ENCODE data around the gene PLAC1.

- TF ChIP-seq TAF1 (IDR thresholded peaks at IDR 0.05; ENCODE audit: low read depth) (no peak), EZH2 (IDR thresholded peaks at IDR 0.05; ENCODE audit: borderline replicate concordance, insufficient read depth, low read length, poor library complexity, severe bottlenecking) (no peak), EP300 (conservative IDR thresholded peaks at IDR 0.05; ENCODE audit: poor library complexity, severe bottlenecking) (no peak)
- TF ChIP-seq, protein P1, sequence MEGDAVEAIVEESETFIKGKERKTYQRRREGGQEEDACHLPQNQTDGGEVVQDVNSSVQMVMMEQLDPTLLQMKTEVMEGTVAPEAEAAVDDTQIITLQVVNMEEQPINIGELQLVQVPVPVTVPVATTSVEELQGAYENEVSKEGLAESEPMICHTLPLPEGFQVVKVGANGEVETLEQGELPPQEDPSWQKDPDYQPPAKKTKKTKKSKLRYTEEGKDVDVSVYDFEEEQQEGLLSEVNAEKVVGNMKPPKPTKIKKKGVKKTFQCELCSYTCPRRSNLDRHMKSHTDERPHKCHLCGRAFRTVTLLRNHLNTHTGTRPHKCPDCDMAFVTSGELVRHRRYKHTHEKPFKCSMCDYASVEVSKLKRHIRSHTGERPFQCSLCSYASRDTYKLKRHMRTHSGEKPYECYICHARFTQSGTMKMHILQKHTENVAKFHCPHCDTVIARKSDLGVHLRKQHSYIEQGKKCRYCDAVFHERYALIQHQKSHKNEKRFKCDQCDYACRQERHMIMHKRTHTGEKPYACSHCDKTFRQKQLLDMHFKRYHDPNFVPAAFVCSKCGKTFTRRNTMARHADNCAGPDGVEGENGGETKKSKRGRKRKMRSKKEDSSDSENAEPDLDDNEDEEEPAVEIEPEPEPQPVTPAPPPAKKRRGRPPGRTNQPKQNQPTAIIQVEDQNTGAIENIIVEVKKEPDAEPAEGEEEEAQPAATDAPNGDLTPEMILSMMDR (IDR thresholded peaks at IDR 0.05; ENCODE audit: poor library complexity, severe bottlenecking), result no peak
Measured at GRCh38 chrX:134551376-134552048, 106.8 kb downstream of the PLAC1 start.
